Fibroblast of skin of right quadriceps (primary cell): Measurements from ENCODE around the gene PEDS1.
"Not testable (repeated sequence)": the region's sequence is repeated elsewhere in the genome, so short reads cannot be mapped to it uniquely, and the experiment has no call there.

Source experiments
- DNase-seq: peaks from one replicate; pipeline ENCODE4 v3.0.0-alpha.2; 2013

The PEDS1 gene

GRCh38 chr20:50111829-50112495 lies 41.6 kb downstream of the PEDS1 start:
- no peak for DNase-seq

GRCh38 chr20:50111120-50111828 lies 42.2 kb downstream of the PEDS1 start:
- DNase-seq = peak; percentile 59

- DNase-seq = no peak
Observed at GRCh38 chr20:50110141-50111047, 43.1 kb downstream of the PEDS1 start.

- DNase-seq = no peak
Observed at GRCh38 chr20:50108556-50109235, 44.8 kb downstream of the PEDS1 start.

GRCh38 chr20:50107796-50108331 lies 45.7 kb downstream of the PEDS1 start:
- DNase-seq = no peak

- DNase-seq = peak; percentile 27
Observed at GRCh38 chr20:50107086-50107660, 46.4 kb downstream of the PEDS1 start.

- DNase-seq = not testable (repeated sequence)
Observed at GRCh38 chr20:50106669-50107068, 46.9 kb downstream of the PEDS1 start.
